Brain microvascular endothelial cell (primary cell): ENCODE results near the gene GPR183.

Experiments
- DNase-seq: peaks from one replicate; pipeline ENCODE4 v3.0.0-alpha.2; 2020
- H3K27ac ChIP-seq: fragments of 250-450 bp; sonication (Bioruptor Pico); 2 replicates; pipeline ENCODE4 v1.5.1; 2020; ENCODE audit warnings: mild to moderate bottlenecking, moderate library complexity
- H3K27me3 ChIP-seq: fragments of 250-450 bp; sonication (Bioruptor Pico); replicated peaks from 2 replicates; pipeline ENCODE4 v1.5.1; 2020; ENCODE audit warnings: mild to moderate bottlenecking
- H3K36me3 ChIP-seq: fragments of 250-450 bp; sonication (Bioruptor Pico); replicated peaks from 2 replicates; pipeline ENCODE4 v1.5.1; 2020; ENCODE audit warnings: mild to moderate bottlenecking
- H3K4me3 ChIP-seq: 2 replicates; pipeline ENCODE4 v1.5.1; 2011; ENCODE audit warnings: low read depth, mild to moderate bottlenecking, control low read depth, low read length, moderate library complexity
- in situ Hi-C: cut with HindIII; loops from 2 replicates; pipeline ENCODE4 v1.10.0; 2017; ENCODE audit warnings: low sequenced_read_pairs, low pct_ligation_motif_present
- TF ChIP-seq, protein P1 (sequence below): IDR thresholded peaks from 2 replicates; pipeline ENCODE4 v1.5.1; 2011; ENCODE audit warnings: low read depth, mild to moderate bottlenecking, moderate library complexity, low read length, control low read depth, inconsistent platforms; ENCODE audit errors: missing control alignments

Gene GPR183

DNA sequence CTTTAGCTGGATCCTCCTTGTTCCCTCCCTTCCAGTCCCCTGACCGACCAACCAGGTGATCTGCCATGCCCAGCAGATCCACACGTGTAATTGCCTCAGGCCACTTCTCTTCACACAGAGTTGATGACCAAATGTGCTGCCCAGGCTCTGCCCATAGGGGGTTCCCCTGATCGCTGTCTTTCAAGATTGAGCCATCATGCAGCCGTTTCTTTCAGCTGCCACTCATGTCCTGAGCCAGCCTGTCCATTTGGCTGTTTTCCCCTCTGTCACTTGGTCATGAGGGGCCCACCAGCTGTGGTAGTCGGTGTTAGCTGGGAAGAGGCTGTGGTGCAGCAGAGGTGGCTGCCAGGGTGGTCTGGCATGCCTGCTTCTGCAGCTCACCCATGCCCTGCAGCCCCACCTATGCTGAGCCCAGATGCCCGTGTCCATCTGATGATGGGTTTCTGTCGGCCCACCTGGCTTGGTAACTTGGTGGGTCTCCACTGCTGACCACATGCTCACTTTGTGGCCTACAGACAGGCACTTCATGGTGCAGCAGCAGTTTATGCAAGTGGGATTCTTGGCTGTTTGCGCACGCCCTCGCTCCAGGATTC is 35.6 kb upstream of the GPR183 start:
- no peaks in the 10 kb centered on the region for H3K27me3 ChIP-seq

DNA sequence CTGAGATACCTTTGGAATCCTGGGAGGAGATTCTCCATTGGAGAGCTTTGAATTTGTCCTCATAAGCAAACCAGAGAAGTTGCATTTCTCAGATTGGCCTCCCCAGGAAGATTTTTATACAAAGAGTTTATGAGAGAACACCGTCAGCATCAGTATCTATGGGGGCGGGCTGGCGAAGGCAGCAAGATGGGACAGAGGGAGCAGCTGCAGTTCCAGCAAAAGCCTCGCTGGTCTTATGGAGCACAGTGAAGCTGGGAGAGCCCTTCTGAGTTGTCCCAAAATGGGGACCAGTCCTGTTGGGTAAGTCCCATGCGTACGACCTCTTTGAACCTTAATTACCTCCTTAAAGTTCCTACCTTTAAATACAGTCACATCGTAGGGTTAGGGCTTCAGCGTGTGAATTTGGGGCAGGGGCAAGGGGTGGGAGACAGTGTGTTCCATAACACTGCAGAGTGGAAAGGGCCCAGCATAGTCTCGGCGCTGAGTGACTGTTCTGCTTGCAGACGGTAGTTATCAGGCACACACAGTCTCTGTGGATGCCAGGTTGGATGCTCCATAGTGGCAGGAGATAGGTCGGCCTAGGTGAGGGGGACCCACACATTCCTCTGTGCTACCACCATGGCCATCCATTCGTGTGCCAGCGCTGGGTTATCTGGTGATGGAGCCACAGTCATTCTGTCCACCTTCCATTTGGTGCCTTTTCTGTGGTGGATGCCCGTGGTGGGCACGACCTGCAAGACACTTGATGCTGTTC is 34.9 kb upstream of the GPR183 start:
- Histone ChIP-seq H3K4me3 (no peak overlapping the region), H3K36me3 (peaks cover 14% of the 10 kb centered on the region), H3K27ac (no peak overlapping the region), H3K27me3 (no peaks in the 10 kb centered on the region)
- in situ Hi-C loops, result no loop called here
- TF ChIP-seq, protein P1, sequence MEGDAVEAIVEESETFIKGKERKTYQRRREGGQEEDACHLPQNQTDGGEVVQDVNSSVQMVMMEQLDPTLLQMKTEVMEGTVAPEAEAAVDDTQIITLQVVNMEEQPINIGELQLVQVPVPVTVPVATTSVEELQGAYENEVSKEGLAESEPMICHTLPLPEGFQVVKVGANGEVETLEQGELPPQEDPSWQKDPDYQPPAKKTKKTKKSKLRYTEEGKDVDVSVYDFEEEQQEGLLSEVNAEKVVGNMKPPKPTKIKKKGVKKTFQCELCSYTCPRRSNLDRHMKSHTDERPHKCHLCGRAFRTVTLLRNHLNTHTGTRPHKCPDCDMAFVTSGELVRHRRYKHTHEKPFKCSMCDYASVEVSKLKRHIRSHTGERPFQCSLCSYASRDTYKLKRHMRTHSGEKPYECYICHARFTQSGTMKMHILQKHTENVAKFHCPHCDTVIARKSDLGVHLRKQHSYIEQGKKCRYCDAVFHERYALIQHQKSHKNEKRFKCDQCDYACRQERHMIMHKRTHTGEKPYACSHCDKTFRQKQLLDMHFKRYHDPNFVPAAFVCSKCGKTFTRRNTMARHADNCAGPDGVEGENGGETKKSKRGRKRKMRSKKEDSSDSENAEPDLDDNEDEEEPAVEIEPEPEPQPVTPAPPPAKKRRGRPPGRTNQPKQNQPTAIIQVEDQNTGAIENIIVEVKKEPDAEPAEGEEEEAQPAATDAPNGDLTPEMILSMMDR, result no peak
- DNase-seq, result no peak

More for the DNA sequence above, 35.6 kb upstream of the GPR183 start:
- TF ChIP-seq, protein P1, result no peak
- Histone ChIP-seq H3K27ac (no peak overlapping the region), H3K36me3 (peaks cover 14% of the 10 kb centered on the region), H3K4me3 (no peak overlapping the region)
- DNase-seq, result no peak
- in situ Hi-C loops, result no loop called here

GRCh38 chr13:99340638-99341037 is 33.4 kb upstream of the GPR183 start:
- TF ChIP-seq, protein P1, result no peak
- no peak overlapping the region for H3K27ac ChIP-seq
- DNase-seq, result no peak
- H3K4me3 ChIP-seq, result no peak overlapping the region
- H3K27me3 ChIP-seq, result no peaks in the 10 kb centered on the region
- peaks cover 14% of the 10 kb centered on the region for H3K36me3 ChIP-seq
- in situ Hi-C loops, result no loop called here

DNA sequence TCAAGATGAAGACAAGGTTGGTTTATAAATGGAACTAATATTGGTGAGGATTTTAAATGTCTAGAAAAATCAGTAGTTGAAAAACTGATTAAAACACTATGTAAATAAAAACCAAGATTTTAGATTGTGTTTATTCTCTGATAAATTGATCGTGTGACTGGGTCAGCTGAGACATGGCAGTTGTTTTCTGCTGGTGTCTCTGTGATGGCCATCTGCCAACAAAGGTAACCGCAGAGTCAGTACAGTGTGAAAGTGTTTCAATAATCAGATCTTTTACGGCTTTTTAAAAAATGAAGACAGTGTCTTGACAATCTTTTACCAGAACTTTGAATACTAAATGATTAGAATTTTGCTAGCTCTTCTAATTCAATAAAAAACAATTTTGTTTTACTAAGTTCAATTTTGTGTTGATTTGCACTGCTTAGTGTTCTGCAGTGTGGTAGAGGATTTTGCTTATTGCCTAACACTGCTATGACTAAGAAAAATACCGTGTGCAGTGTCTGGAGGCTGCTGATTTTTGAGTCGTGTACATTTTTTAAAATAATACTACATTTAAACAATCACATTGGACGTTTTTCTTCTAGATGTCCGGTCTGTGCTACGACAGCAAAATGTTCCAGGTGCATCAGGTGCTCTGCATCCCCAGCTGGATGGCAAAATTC is 32.7 kb upstream of the GPR183 start:
- Histone ChIP-seq H3K27ac (no peak overlapping the region), H3K4me3 (no peak overlapping the region), H3K27me3 (no peaks in the 10 kb centered on the region), H3K36me3 (peaks cover 14% of the 10 kb centered on the region)
- TF ChIP-seq, protein P1, result no peak
- in situ Hi-C loops, result no loop called here
- DNase-seq, result no peak

DNA sequence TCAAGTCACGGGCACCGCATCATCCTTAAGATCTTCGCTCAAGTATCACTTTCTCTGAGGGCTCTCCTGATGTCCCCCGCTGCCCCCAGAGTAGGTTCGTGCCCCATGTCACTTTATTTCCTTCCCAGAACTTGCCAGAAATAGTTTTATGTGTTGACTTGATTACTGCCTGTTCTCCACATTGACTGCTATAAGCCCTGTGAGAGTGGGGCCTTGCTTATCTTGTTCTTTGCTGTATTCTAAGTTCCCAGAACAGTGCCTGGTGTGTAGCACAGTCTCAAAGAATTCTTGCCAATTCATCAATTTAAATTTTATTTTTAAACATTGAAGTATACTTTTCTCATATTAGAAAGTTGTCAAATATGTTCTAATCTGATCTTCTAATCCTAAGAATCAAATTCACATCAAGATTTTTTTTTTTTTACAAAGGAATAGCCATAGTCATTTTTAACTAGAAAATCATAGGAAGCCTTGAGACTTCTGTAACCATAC is 32.1 kb upstream of the GPR183 start:
- TF ChIP-seq, protein P1, result no peak
- H3K36me3 ChIP-seq, result peaks cover 14% of the 10 kb centered on the region
- in situ Hi-C loops, result no loop called here

More for the DNA sequence above, 32.1 kb upstream of the GPR183 start:
- no peaks in the 10 kb centered on the region for H3K27me3 ChIP-seq
- no peak overlapping the region for H3K4me3 ChIP-seq
- DNase-seq, result no peak
- no peak overlapping the region for H3K27ac ChIP-seq
